CD14-positive monocyte (primary cell): ENCODE results near the gene TMEM45B. TPM values are rescaled to one million over a fixed set of nuclear protein-coding genes. Genes with fewer than 3 reads are reported as not detected.
A peak's percentile ranks its signal among the peaks of the same experiment; 100 is the strongest.

ENCODE experiments used
- DNase-seq, 3 donors: peaks; one replicate each; pipeline ENCODE4 v3.0.0-alpha.2; 2011 to 2022
- H2AFZ ChIP-seq: 2 replicates; pipeline ENCODE4 v1.6.0; 2012; ENCODE audit warnings: mild to moderate bottlenecking, low read depth, low read length, inconsistent platforms; ENCODE audit not compliant: insufficient read depth, poor library complexity, severe bottlenecking
- H3K27ac ChIP-seq, 2 donors: 1 replicate in 1 of 2; 2 replicates in 1 of 2; pipeline ENCODE4 v1.5.1; 2012 to 2013; ENCODE audit warnings: low read length in 2 of 2, control low read depth in 1 of 2, inconsistent platforms in 1 of 2, low read depth in 1 of 2, mild to moderate bottlenecking in 1 of 2
- H3K27me3 ChIP-seq, 2 donors: one replicate each; pipeline versions ENCODE4 v1.6.0 to v1.6.1; 2011 to 2013; ENCODE audit warnings: low read length in 2 of 2; ENCODE audit not compliant: control insufficient read depth in 2 of 2, insufficient read depth in 2 of 2
- H3K36me3 ChIP-seq, 2 donors: replicated peaks in 1 of 2; 1 replicate in 1 of 2; 2 replicates in 1 of 2; pipeline versions ENCODE4 v1.5.1 to v1.6.1; 2012 to 2013; ENCODE audit warnings: low read length in 2 of 2, control low read depth in 1 of 2, inconsistent platforms in 1 of 2, mild to moderate bottlenecking in 1 of 2; ENCODE audit not compliant: insufficient read depth in 2 of 2, control insufficient read depth in 1 of 2
- H3K4me1 ChIP-seq, 2 donors: 1 replicate in 1 of 2; 2 replicates in 1 of 2; pipeline versions ENCODE4 v1.5.1 to v1.6.1; 2012 to 2013; ENCODE audit warnings: low read length in 2 of 2, control low read depth in 1 of 2, inconsistent platforms in 1 of 2, mild to moderate bottlenecking in 1 of 2, moderate library complexity in 1 of 2; ENCODE audit not compliant: insufficient read depth in 2 of 2, control insufficient read depth in 1 of 2
- H3K4me2 ChIP-seq: replicated peaks from 2 replicates; pipeline ENCODE3; 2012; ENCODE audit warnings: low read length, moderate library complexity, mild to moderate bottlenecking; ENCODE audit not compliant: poor library complexity, severe bottlenecking; ENCODE audit errors: extremely low read depth
- H3K4me3 ChIP-seq, 3 experiments: fragments of 200-600 bp in 1 of 3; sonication (generic) in 1 of 3; replicated peaks in 1 of 3; 1 replicate in 2 of 3; 2 replicates in 1 of 3; pipeline ENCODE4 v1.5.1; 2011 to 2013; ENCODE audit warnings: low read length in 3 of 3, mild to moderate bottlenecking in 3 of 3, control low read depth in 2 of 3, low read depth in 2 of 3, inconsistent platforms in 1 of 3, moderate library complexity in 1 of 3
- H3K79me2 ChIP-seq: 2 replicates; pipeline ENCODE4 v1.6.0; 2012; ENCODE audit warnings: mild to moderate bottlenecking, control low read depth, inconsistent platforms, low read length, moderate library complexity; ENCODE audit not compliant: insufficient read depth
- H3K9ac ChIP-seq: 2 replicates; pipeline ENCODE4 v1.6.0; 2017; ENCODE audit warnings: low read length, mild to moderate bottlenecking; ENCODE audit not compliant: insufficient read depth, poor library complexity, severe bottlenecking
- H3K9me3 ChIP-seq, 2 donors: replicated peaks in 1 of 2; 1 replicate in 1 of 2; 2 replicates in 1 of 2; pipeline versions ENCODE4 v1.5.1 to v1.6.1; 2012 to 2013; ENCODE audit warnings: low read length in 2 of 2, control low read depth in 1 of 2; ENCODE audit not compliant: control insufficient read depth in 1 of 2, insufficient read depth in 1 of 2
- H4K20me1 ChIP-seq: 2 replicates; pipeline ENCODE4 v1.6.0; 2012; ENCODE audit warnings: mild to moderate bottlenecking, low read length, control low read depth, moderate library complexity; ENCODE audit not compliant: insufficient read depth
- H3K27ac Mint-ChIP-seq, 7 donors: one replicate each; pipeline ENCODE4 v1.8.0; 2020; ENCODE audit warnings: mild to moderate bottlenecking in 7 of 7, mixed read lengths in 7 of 7, moderate library complexity in 6 of 7, inconsistent platforms in 2 of 7
- H3K27me3 Mint-ChIP-seq, 3 donors: one replicate each; pipeline ENCODE4 v1.8.0; 2021 to 2022; ENCODE audit warnings: low read depth in 3 of 3, mild to moderate bottlenecking in 3 of 3, mixed read lengths in 3 of 3, moderate library complexity in 3 of 3, inconsistent platforms in 1 of 3
- H3K36me3 Mint-ChIP-seq, 2 donors: one replicate each; pipeline ENCODE4 v1.8.0; 2020; ENCODE audit warnings: mixed read lengths in 2 of 2, inconsistent platforms in 1 of 2, mild to moderate bottlenecking in 1 of 2
- H3K4me1 Mint-ChIP-seq: one replicate; pipeline ENCODE4 v1.8.0; 2020; ENCODE audit warnings: mild to moderate bottlenecking, mixed read lengths
- H3K4me3 Mint-ChIP-seq, 2 donors: one replicate each; pipeline ENCODE4 v1.8.0; 2020; ENCODE audit warnings: mild to moderate bottlenecking in 2 of 2, mixed read lengths in 2 of 2, moderate library complexity in 1 of 2
- H3K9me3 Mint-ChIP-seq, 7 donors: one replicate each; pipeline ENCODE4 v1.8.0; 2020 to 2022; ENCODE audit warnings: mixed read lengths in 7 of 7, mild to moderate bottlenecking in 6 of 7, moderate library complexity in 6 of 7, inconsistent platforms in 2 of 7
- WGBS: methylation state at CpG from one replicate; pipeline ENCODE4 v1.1.5; 2013; ENCODE audit warnings: missing lambda C conversion rate; ENCODE audit not compliant: insufficient coverage; 5-methylcytosine and 5-hydroxymethylcytosine counted together
- intact Hi-C, 2 donors: fragments of 100-400 bp; cut with micrococcal nuclease; formaldehyde crosslinking; loops; one replicate each; pipeline versions ENCODE4 v1.15.0 to v1.15.1; 2023
- polyA plus RNA-seq, 3 donors: library from polyadenylated mRNA; depleted of rRNA in 1 of 3; unstranded in 2 of 3; stranded (reverse) in 1 of 3; fragments of 300-500 nt in 2 of 3; fragments of >200 nt in 1 of 3; fragmentation: Illumina TruSeq in 2 of 3; gene quantifications; 1 replicate in 2 of 3; 2 replicates in 1 of 3; pipeline ENCODE4 v1.2.3, GENCODE V29; 2012 to 2021
- TF ChIP-seq, protein P1 (sequence below): fragments of 200-600 bp; IDR thresholded peaks from one replicate; pipeline ENCODE4 v1.8.0; 2022; ENCODE audit warnings: antibody characterized with exemption, mild to moderate bottlenecking

TMEM45B gene
- polyA plus RNA-seq, 3 donors: 0.24 to 1.7 (median 0.56) TPM

DNA sequence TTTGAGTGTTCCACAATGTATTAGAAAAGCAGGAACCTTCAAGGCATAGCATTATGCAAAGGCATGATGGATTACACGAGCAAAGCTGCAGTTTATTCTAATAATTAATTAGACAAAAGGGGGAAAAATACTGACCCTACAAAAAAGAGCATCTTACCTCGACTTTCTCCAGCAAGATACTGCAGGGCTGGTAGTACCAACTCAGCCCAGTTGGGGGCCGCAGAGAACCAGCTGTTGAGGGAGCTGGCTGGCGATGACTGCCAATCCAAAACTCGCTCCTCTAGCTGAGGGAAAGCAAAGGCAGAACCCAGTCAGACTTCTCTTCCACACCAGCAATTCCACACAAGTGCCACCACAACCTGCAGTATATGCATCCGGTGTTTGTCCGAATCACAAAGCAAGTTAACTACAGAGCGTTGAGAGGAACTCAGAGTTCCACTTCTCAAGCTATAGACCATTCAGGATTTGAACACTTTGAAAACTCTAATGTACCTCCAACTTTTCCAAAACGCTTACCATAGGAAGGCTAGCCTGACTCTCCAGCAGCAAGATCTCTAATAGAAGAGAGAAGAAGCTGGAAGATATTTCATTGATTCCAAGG, 66.0 kb downstream of the TMEM45B start:
- Mint-ChIP-seq H3K4me3 (no peak overlapping the region), H3K4me1 (no peaks in the 10 kb centered on the region), H3K9me3 (peaks cover 0 to 2% (median 0%) of the 10 kb centered on the region in 7 donors), H3K27ac (no peak overlapping the region), H3K27me3 (no peaks in the 10 kb centered on the region), H3K36me3 (peaks cover 96 to 100% of the 10 kb centered on the region in 2 donors)
- no peaks in the 10 kb centered on the region for H4K20me1 ChIP-seq
- DNase-seq: peak in 1 of 3 donors; percentile 14
- no peak overlapping the region for H3K4me3 ChIP-seq
- no peak overlapping the region for H3K27ac ChIP-seq
- peaks cover 99 to 100% of the 10 kb centered on the region in 2 donors for H3K36me3 ChIP-seq
- no peak overlapping the region for H3K4me2 ChIP-seq
- TF ChIP-seq, protein P1, sequence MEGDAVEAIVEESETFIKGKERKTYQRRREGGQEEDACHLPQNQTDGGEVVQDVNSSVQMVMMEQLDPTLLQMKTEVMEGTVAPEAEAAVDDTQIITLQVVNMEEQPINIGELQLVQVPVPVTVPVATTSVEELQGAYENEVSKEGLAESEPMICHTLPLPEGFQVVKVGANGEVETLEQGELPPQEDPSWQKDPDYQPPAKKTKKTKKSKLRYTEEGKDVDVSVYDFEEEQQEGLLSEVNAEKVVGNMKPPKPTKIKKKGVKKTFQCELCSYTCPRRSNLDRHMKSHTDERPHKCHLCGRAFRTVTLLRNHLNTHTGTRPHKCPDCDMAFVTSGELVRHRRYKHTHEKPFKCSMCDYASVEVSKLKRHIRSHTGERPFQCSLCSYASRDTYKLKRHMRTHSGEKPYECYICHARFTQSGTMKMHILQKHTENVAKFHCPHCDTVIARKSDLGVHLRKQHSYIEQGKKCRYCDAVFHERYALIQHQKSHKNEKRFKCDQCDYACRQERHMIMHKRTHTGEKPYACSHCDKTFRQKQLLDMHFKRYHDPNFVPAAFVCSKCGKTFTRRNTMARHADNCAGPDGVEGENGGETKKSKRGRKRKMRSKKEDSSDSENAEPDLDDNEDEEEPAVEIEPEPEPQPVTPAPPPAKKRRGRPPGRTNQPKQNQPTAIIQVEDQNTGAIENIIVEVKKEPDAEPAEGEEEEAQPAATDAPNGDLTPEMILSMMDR: peak; percentile 64
- no peaks in the 10 kb centered on the region for H3K9me3 ChIP-seq
- H2AFZ ChIP-seq: no peak overlapping the region
- no peak overlapping the region for H3K9ac ChIP-seq
- H3K79me2 ChIP-seq: no peaks in the 10 kb centered on the region
- WGBS: 54% methylated on average over 4 of the region's 9 CpGs
- intact Hi-C loops: no loop called here
- no peaks in the 10 kb centered on the region for H3K4me1 ChIP-seq
- H3K27me3 ChIP-seq: no peaks in the 10 kb centered on the region

DNA sequence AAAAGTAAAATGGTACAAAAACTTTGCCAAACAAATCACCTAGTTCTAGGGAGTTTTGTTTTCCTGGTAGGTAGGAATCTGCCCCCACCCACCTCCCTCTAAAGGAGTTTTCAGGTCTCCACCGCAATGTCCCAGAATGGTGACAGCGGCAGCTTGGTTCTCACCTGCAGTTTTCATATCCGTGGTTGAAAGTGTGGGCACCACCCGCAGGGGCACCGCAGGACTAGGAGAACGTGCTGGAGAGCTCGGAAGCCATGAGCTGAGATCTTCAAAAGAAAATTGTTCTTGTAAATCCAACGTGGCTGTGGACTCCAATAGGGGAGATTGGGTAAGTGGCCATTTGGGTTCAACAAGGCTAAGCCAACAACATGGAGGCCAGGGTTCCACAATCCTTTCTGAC, 68.9 kb downstream of the TMEM45B start:
- Mint-ChIP-seq H3K27me3 (no peaks in the 10 kb centered on the region), H3K4me1 (no peaks in the 10 kb centered on the region), H3K4me3 (no peak overlapping the region), H3K36me3 (peaks cover 92 to 100% of the 10 kb centered on the region in 2 donors), H3K9me3 (peaks cover 0 to 2% (median 0%) of the 10 kb centered on the region in 7 donors), H3K27ac (peak overlapping the region in 1 of 7 donors; percentile 13)
- H3K79me2 ChIP-seq: no peaks in the 10 kb centered on the region
- H3K27ac ChIP-seq: no peak overlapping the region
- H3K27me3 ChIP-seq: no peaks in the 10 kb centered on the region
- H3K9me3 ChIP-seq: no peaks in the 10 kb centered on the region
- H3K4me2 ChIP-seq: no peak overlapping the region
- no peak overlapping the region for H2AFZ ChIP-seq
- no peak for DNase-seq
- intact Hi-C loops: no loop called here
- no peaks in the 10 kb centered on the region for H3K4me1 ChIP-seq
- H3K9ac ChIP-seq: no peak overlapping the region
- peaks cover 97 to 100% of the 10 kb centered on the region in 2 donors for H3K36me3 ChIP-seq
- no peak overlapping the region for H3K4me3 ChIP-seq
- TF ChIP-seq, protein P1: no peak
- no peaks in the 10 kb centered on the region for H4K20me1 ChIP-seq
- WGBS: 96% methylated on average over 4 of the region's 8 CpGs
